Activated naive CD4-positive, alpha-beta T cell treated with anti-CD3 and anti-CD28 coated beads, Interleukin-2, amount 10 ng/mL, durations not matched to agents 7 days and 5 days (primary cell): ENCODE data around the gene VAMP3.

Experiments used
- CTCF ChIA-PET: fragments of 350-600 bp; sonication (Branson Sonifier 250); formaldehyde crosslinking; loops from one replicate; lab custom pipeline; 2021; ENCODE audit warnings: antibody characterized with exemption; lab: Charles Lee
- DNase-seq: peaks from one replicate; pipeline ENCODE4 v3.0.0-alpha.2; 2020
- H3K27ac Mint-ChIP-seq: one replicate; pipeline ENCODE4 v1.8.0; 2021; ENCODE audit warnings: mild to moderate bottlenecking, moderate library complexity, mixed read lengths
- H3K27me3 Mint-ChIP-seq: one replicate; pipeline ENCODE4 v1.8.0; 2021; ENCODE audit warnings: mild to moderate bottlenecking, mixed read lengths
- H3K36me3 Mint-ChIP-seq: one replicate; pipeline ENCODE4 v1.8.0; 2021; ENCODE audit warnings: mixed read lengths
- H3K4me1 Mint-ChIP-seq: one replicate; pipeline ENCODE4 v1.8.0; 2021; ENCODE audit warnings: mixed read lengths
- H3K4me3 Mint-ChIP-seq: one replicate; pipeline ENCODE4 v1.8.0; 2021; ENCODE audit warnings: mild to moderate bottlenecking, moderate library complexity, mixed read lengths
- H3K9me3 Mint-ChIP-seq: one replicate; pipeline ENCODE4 v1.8.0; 2021; ENCODE audit warnings: mixed read lengths

The VAMP3 gene

GRCh38 chr1:7770997-7771822 is at the start of gene VAMP3:
VAMP3 (plus strand) TSS chr1:7771296; CDS start chr1:7771384, 88 bp downstream.
- CTCF ChIA-PET: interaction anchor here (1.7 kb wide), 1 partner anchor 18 kb away, joined by 9 read pairs; no protein-coding TSS in a partner anchor
- Mint-ChIP-seq H3K27ac (peak within 1 kb of the TSS; percentile 83), H3K4me1 (peaks cover 29% of the 10 kb centered on the region), H3K36me3 (peaks cover 23% of the 10 kb centered on the region), H3K27me3 (peaks cover 33% of the 10 kb centered on the region), H3K9me3 (no peaks in the 10 kb centered on the region), H3K4me3 (peak within 1 kb of the TSS; percentile 80)
- DNase-seq: peak; percentile 89

- Mint-ChIP-seq H3K27me3 (peaks cover 20% of the 10 kb centered on the region), H3K4me3 (no peak overlapping the region), H3K27ac (no peak overlapping the region), H3K36me3 (no peaks in the 10 kb centered on the region), H3K9me3 (no peaks in the 10 kb centered on the region), H3K4me1 (peaks cover 2% of the 10 kb centered on the region)
- CTCF ChIA-PET: interaction anchor here (0.6 to 1.5 kb wide), 3 partner anchors 11 to 54 kb away, joined by 3 to 7 read pairs (median 3); no protein-coding TSS in a partner anchor
- no peak for DNase-seq
Observed at GRCh38 chr1:7721940-7722669, 49.0 kb upstream of the VAMP3 start.

GRCh38 chr1:7722670-7723012 is 48.5 kb upstream of the VAMP3 start:
- H3K27me3 Mint-ChIP-seq: peaks cover 20% of the 10 kb centered on the region
- peaks cover 2% of the 10 kb centered on the region for H3K4me1 Mint-ChIP-seq
- H3K9me3 Mint-ChIP-seq: no peaks in the 10 kb centered on the region
- no peak for DNase-seq
- no peak overlapping the region for H3K27ac Mint-ChIP-seq
- CTCF ChIA-PET: interaction anchor here (0.6 to 1.5 kb wide), 3 partner anchors 11 to 54 kb away, joined by 3 to 7 read pairs (median 3); no protein-coding TSS in a partner anchor
- H3K4me3 Mint-ChIP-seq: no peak overlapping the region
- H3K36me3 Mint-ChIP-seq: no peaks in the 10 kb centered on the region

GRCh38 chr1:7726623-7727022 is 44.5 kb upstream of the VAMP3 start:
- no peak overlapping the region for H3K4me3 Mint-ChIP-seq
- CTCF ChIA-PET: no interaction called here
- DNase-seq: no peak
- H3K36me3 Mint-ChIP-seq: no peaks in the 10 kb centered on the region
- peaks cover 12% of the 10 kb centered on the region for H3K27me3 Mint-ChIP-seq
- no peak overlapping the region for H3K27ac Mint-ChIP-seq
- peaks cover 2% of the 10 kb centered on the region for H3K4me1 Mint-ChIP-seq
- H3K9me3 Mint-ChIP-seq: no peaks in the 10 kb centered on the region

GRCh38 chr1:7727809-7728471 is 43.2 kb upstream of the VAMP3 start:
- DNase-seq: no peak
- Mint-ChIP-seq H3K27ac (no peak overlapping the region), H3K27me3 (peaks cover 12% of the 10 kb centered on the region), H3K4me1 (peaks cover 2% of the 10 kb centered on the region), H3K36me3 (no peaks in the 10 kb centered on the region), H3K9me3 (no peaks in the 10 kb centered on the region), H3K4me3 (no peak overlapping the region)
- CTCF ChIA-PET: no interaction called here

GRCh38 chr1:7729761-7730160 is 41.3 kb upstream of the VAMP3 start:
- H3K4me1 Mint-ChIP-seq: peaks cover 2% of the 10 kb centered on the region
- no peaks in the 10 kb centered on the region for H3K36me3 Mint-ChIP-seq
- CTCF ChIA-PET: interaction anchor here (1.4 kb wide), 1 partner anchor 60 kb away, joined by 4 read pairs; no protein-coding TSS in a partner anchor
- no peaks in the 10 kb centered on the region for H3K9me3 Mint-ChIP-seq
- DNase-seq: no peak
- H3K27ac Mint-ChIP-seq: no peak overlapping the region
- peaks cover 12% of the 10 kb centered on the region for H3K27me3 Mint-ChIP-seq
- H3K4me3 Mint-ChIP-seq: no peak overlapping the region

- no peaks in the 10 kb centered on the region for H3K36me3 Mint-ChIP-seq
- peaks cover 12% of the 10 kb centered on the region for H3K27me3 Mint-ChIP-seq
- no peaks in the 10 kb centered on the region for H3K9me3 Mint-ChIP-seq
- no peak overlapping the region for H3K4me3 Mint-ChIP-seq
- DNase-seq: no peak
- CTCF ChIA-PET: no interaction called here
- no peak overlapping the region for H3K27ac Mint-ChIP-seq
- H3K4me1 Mint-ChIP-seq: no peaks in the 10 kb centered on the region
Observed at GRCh38 chr1:7732331-7732730, 38.8 kb upstream of the VAMP3 start.

- H3K27me3 Mint-ChIP-seq: peaks cover 15% of the 10 kb centered on the region
- no peak overlapping the region for H3K27ac Mint-ChIP-seq
- CTCF ChIA-PET: no interaction called here
- no peaks in the 10 kb centered on the region for H3K4me1 Mint-ChIP-seq
- H3K9me3 Mint-ChIP-seq: no peaks in the 10 kb centered on the region
- H3K36me3 Mint-ChIP-seq: no peaks in the 10 kb centered on the region
- no peak overlapping the region for H3K4me3 Mint-ChIP-seq
- DNase-seq: no peak
Observed at GRCh38 chr1:7733276-7733675, 37.8 kb upstream of the VAMP3 start.

GRCh38 chr1:7738044-7738443 is 33.1 kb upstream of the VAMP3 start:
- CTCF ChIA-PET: no interaction called here
- peaks cover 10% of the 10 kb centered on the region for H3K27me3 Mint-ChIP-seq
- no peak for DNase-seq
- no peak overlapping the region for H3K27ac Mint-ChIP-seq
- H3K9me3 Mint-ChIP-seq: no peaks in the 10 kb centered on the region
- H3K4me3 Mint-ChIP-seq: no peak overlapping the region
- H3K36me3 Mint-ChIP-seq: no peaks in the 10 kb centered on the region
- no peaks in the 10 kb centered on the region for H3K4me1 Mint-ChIP-seq

- Mint-ChIP-seq H3K9me3 (no peaks in the 10 kb centered on the region), H3K27me3 (peaks cover 6% of the 10 kb centered on the region), H3K36me3 (no peaks in the 10 kb centered on the region), H3K27ac (no peak overlapping the region), H3K4me3 (no peak overlapping the region), H3K4me1 (no peaks in the 10 kb centered on the region)
- no peak for DNase-seq
- CTCF ChIA-PET: interaction anchor here (0.8 to 3.2 kb wide), 3 partner anchors 9 to 74 kb away, joined by 3 to 16 read pairs (median 11); no protein-coding TSS in a partner anchor
Observed at GRCh38 chr1:7743346-7743745, 27.8 kb upstream of the VAMP3 start.

- CTCF ChIA-PET: interaction anchor here (1.1 kb wide), 1 partner anchor 76 kb away, joined by 4 read pairs; no protein-coding TSS in a partner anchor
- no peaks in the 10 kb centered on the region for H3K9me3 Mint-ChIP-seq
- no peak overlapping the region for H3K4me3 Mint-ChIP-seq
- DNase-seq: no peak
- H3K27ac Mint-ChIP-seq: no peak overlapping the region
- no peaks in the 10 kb centered on the region for H3K36me3 Mint-ChIP-seq
- no peaks in the 10 kb centered on the region for H3K4me1 Mint-ChIP-seq
- H3K27me3 Mint-ChIP-seq: peaks cover 8% of the 10 kb centered on the region
Observed at GRCh38 chr1:7744882-7745281, 26.2 kb upstream of the VAMP3 start.

- Mint-ChIP-seq H3K27ac (no peak overlapping the region), H3K9me3 (no peaks in the 10 kb centered on the region), H3K4me3 (no peak overlapping the region), H3K27me3 (peaks cover 8% of the 10 kb centered on the region), H3K36me3 (no peaks in the 10 kb centered on the region), H3K4me1 (no peaks in the 10 kb centered on the region)
- CTCF ChIA-PET: interaction anchor here (1.1 kb wide), 1 partner anchor 77 kb away, joined by 4 read pairs; no protein-coding TSS in a partner anchor
- no peak for DNase-seq
Observed at GRCh38 chr1:7745783-7746182, 25.3 kb upstream of the VAMP3 start.

GRCh38 chr1:7747605-7748004 is 23.5 kb upstream of the VAMP3 start:
- CTCF ChIA-PET: interaction anchor here (1.1 kb wide), 1 partner anchor 79 kb away, joined by 6 read pairs; no protein-coding TSS in a partner anchor
- Mint-ChIP-seq H3K4me1 (peaks cover 3% of the 10 kb centered on the region), H3K27me3 (peaks cover 8% of the 10 kb centered on the region), H3K36me3 (no peaks in the 10 kb centered on the region), H3K9me3 (no peaks in the 10 kb centered on the region), H3K27ac (no peak overlapping the region), H3K4me3 (no peak overlapping the region)
- DNase-seq: no peak

- Mint-ChIP-seq H3K4me3 (no peak overlapping the region), H3K27me3 (peaks cover 13% of the 10 kb centered on the region), H3K9me3 (no peaks in the 10 kb centered on the region), H3K4me1 (peaks cover 10% of the 10 kb centered on the region), H3K36me3 (no peaks in the 10 kb centered on the region), H3K27ac (no peak overlapping the region)
- CTCF ChIA-PET: interaction anchor here (1.1 to 7.5 kb wide), 2 partner anchors 80 to 153 kb away, joined by 3 to 297 read pairs; no protein-coding TSS in a partner anchor
- no peak for DNase-seq
Observed at GRCh38 chr1:7749126-7749525, 22.0 kb upstream of the VAMP3 start.
